ENCODE results near the gene LSM2. TPM values are rescaled to one million over a fixed set of nuclear protein-coding genes. Genes with fewer than 3 reads are reported as not detected.

The LSM2 gene
- total and polyA plus RNA-seq, 2 donors (not counting 1 experiment from before 2014, with no cell fraction given): 52.4 to 57.4 TPM

- Histone ChIP-seq H3K36me3 (replicated peaks in 1 of 2; ENCODE audit: control extremely low read depth in 1 of 2, control insufficient read depth in 1 of 2, extremely low read depth in 1 of 2, insufficient read depth in 2 of 2, low read length in 1 of 2) (no peaks in the 10 kb centered on the region), H3K4me2 (replicated peaks; ENCODE audit: low read depth, low read length, poor library complexity, severe bottlenecking) (no peak overlapping the region), H3K4me1 (ENCODE audit: control insufficient read depth in 2 of 2, insufficient read depth in 2 of 2, low read length in 2 of 2) (peaks cover 0 to 3% of the 10 kb centered on the region in 2 donors), H3K79me2 (ENCODE audit: control insufficient read depth, insufficient read depth, low read length) (no peaks in the 10 kb centered on the region), H3K27ac (ENCODE audit: low read length in 2 of 2) (no peak overlapping the region), H3K27me3 (replicated peaks in 1 of 4; ENCODE audit: control extremely low read depth in 1 of 4, control insufficient read depth in 3 of 4, insufficient read depth in 4 of 4, low read length in 3 of 4) (no peaks in the 10 kb centered on the region), H3K4me3 (ENCODE audit: control extremely low read depth in 1 of 5, extremely low read depth in 1 of 5, insufficient read depth in 1 of 5, low read depth in 2 of 5, low read length in 4 of 5) (no peak overlapping the region), H3K9ac (ENCODE audit: low read length) (no peak overlapping the region), H3K9me3 (ENCODE audit: control extremely low read depth in 1 of 3, control insufficient read depth in 2 of 3, insufficient read depth in 1 of 3, low read length in 2 of 3) (no peaks in the 10 kb centered on the region), H4K20me1 (ENCODE audit: control insufficient read depth, insufficient read depth, low read length, poor library complexity, severe bottlenecking) (no peaks in the 10 kb centered on the region), H2AFZ (ENCODE audit: insufficient read depth, low read depth, low read length, poor library complexity, severe bottlenecking) (no peak overlapping the region)
- no peak for DNase-seq
- intact Hi-C loops (cut with micrococcal nuclease): no loop called here
- H3K9me3 Mint-ChIP-seq (ENCODE audit: insufficient read depth): no peaks in the 10 kb centered on the region
- CTCF ChIA-PET: no interaction called here
- H3K4me3 Mint-ChIP-seq: no peak overlapping the region
- WGBS (ENCODE audit: insufficient coverage): 100% methylated on average over 1 of the region's 2 CpGs
- no peaks in the 10 kb centered on the region for H3K4me1 Mint-ChIP-seq
- TF ChIP-seq EZH2 (IDR thresholded peaks at IDR 0.05; ENCODE audit: borderline replicate concordance, insufficient read depth, low read depth, low read length, poor library complexity, severe bottlenecking) (no peak), CTCF (IDR thresholded peaks at IDR 0.05) (no peak)
- POLR2A ChIA-PET: interaction anchor here (0.7 kb wide), 1 partner anchor 15 kb away, joined by 5 read pairs; the partner anchor contains the start of gene NEU1
- no peaks in the 10 kb centered on the region for H3K27me3 Mint-ChIP-seq
- ATAC-seq (ENCODE audit: low read depth): no peak
- H3K27ac Mint-ChIP-seq: no peak overlapping the region
These were observed 40.7 kb upstream of the LSM2 start for GRCh38 chr6:31847276-31847978.

- CTCF ChIA-PET: no interaction called here
These were observed 37.7 kb upstream of the LSM2 start for GRCh38 chr6:31844507-31844906.

More at GRCh38 chr6:31844507-31844906, 37.7 kb upstream of the LSM2 start:
- peaks cover 0 to 3% of the 10 kb centered on the region in 2 donors for H3K4me1 ChIP-seq (ENCODE audit: control insufficient read depth in 2 of 2, insufficient read depth in 2 of 2, low read length in 2 of 2)
- H3K36me3 ChIP-seq (replicated peaks in 1 of 2; ENCODE audit: control extremely low read depth in 1 of 2, control insufficient read depth in 1 of 2, extremely low read depth in 1 of 2, insufficient read depth in 2 of 2, low read length in 1 of 2): peaks cover 4 to 20% of the 10 kb centered on the region in 2 experiments
- 95% methylated on average over 2 of the region's 3 CpGs for WGBS (ENCODE audit: insufficient coverage)
- Mint-ChIP-seq H3K4me1 (no peaks in the 10 kb centered on the region), H3K4me3 (no peak overlapping the region), H3K9me3 (ENCODE audit: insufficient read depth) (no peaks in the 10 kb centered on the region), H3K27me3 (no peaks in the 10 kb centered on the region), H3K27ac (no peak overlapping the region)
- no peak overlapping the region for H2AFZ ChIP-seq (ENCODE audit: insufficient read depth, low read depth, low read length, poor library complexity, severe bottlenecking)
- ATAC-seq (ENCODE audit: low read depth) (no peak), DNase-seq (no peak)
- TF ChIP-seq EZH2 (IDR thresholded peaks at IDR 0.05; ENCODE audit: borderline replicate concordance, insufficient read depth, low read depth, low read length, poor library complexity, severe bottlenecking) (no peak), CTCF (IDR thresholded peaks at IDR 0.05) (no peak)
- no peaks in the 10 kb centered on the region for H3K27me3 ChIP-seq (replicated peaks in 1 of 4; ENCODE audit: control extremely low read depth in 1 of 4, control insufficient read depth in 3 of 4, insufficient read depth in 4 of 4, low read length in 3 of 4)
- POLR2A ChIA-PET: no interaction called here
- H4K20me1 ChIP-seq (ENCODE audit: control insufficient read depth, insufficient read depth, low read length, poor library complexity, severe bottlenecking): no peaks in the 10 kb centered on the region
- no peak overlapping the region for H3K4me2 ChIP-seq (replicated peaks; ENCODE audit: low read depth, low read length, poor library complexity, severe bottlenecking)
- H3K27ac ChIP-seq (ENCODE audit: low read length in 2 of 2): no peak overlapping the region
- no peaks in the 10 kb centered on the region for H3K79me2 ChIP-seq (ENCODE audit: control insufficient read depth, insufficient read depth, low read length)
- no peak overlapping the region for H3K9ac ChIP-seq (ENCODE audit: low read length)
- H3K9me3 ChIP-seq (ENCODE audit: control extremely low read depth in 1 of 3, control insufficient read depth in 2 of 3, insufficient read depth in 1 of 3, low read length in 2 of 3): no peaks in the 10 kb centered on the region
- intact Hi-C loops (cut with micrococcal nuclease): no loop called here
- H3K4me3 ChIP-seq (ENCODE audit: control extremely low read depth in 1 of 5, extremely low read depth in 1 of 5, insufficient read depth in 1 of 5, low read depth in 2 of 5, low read length in 4 of 5): no peak overlapping the region
